HEK293 (cell line): ENCODE results near the gene BNC1.
A peak's percentile ranks its signal among the peaks of the same experiment; 100 is the strongest.

ENCODE experiments used
- GLI4 ChIP-seq: fragments of 450-650 bp; formaldehyde crosslinking; IDR thresholded peaks from 2 replicates; pipeline ENCODE4 v1.5.1; 2016; ENCODE audit warnings: missing biosample characterization, missing genetic modification characterization
- KLF10 ChIP-seq: fragments of 450-650 bp; IDR thresholded peaks from 2 replicates; pipeline ENCODE4 v1.5.1; 2018; ENCODE audit warnings: missing biosample characterization, mild to moderate bottlenecking, missing genetic modification characterization
- REST ChIP-seq: fragments of 450-650 bp; formaldehyde crosslinking; IDR thresholded peaks from 2 replicates; pipeline ENCODE4 v1.5.1; 2016; ENCODE audit warnings: missing biosample characterization, missing genetic modification characterization
- SP2 ChIP-seq: fragments of 450-650 bp; formaldehyde crosslinking; IDR thresholded peaks from 2 replicates; pipeline ENCODE4 v1.5.1; 2016; ENCODE audit warnings: missing biosample characterization, missing genetic modification characterization
- WT1 ChIP-seq: fragments of 450-650 bp; formaldehyde crosslinking; IDR thresholded peaks from 2 replicates; pipeline ENCODE4 v1.5.1; 2016; ENCODE audit warnings: missing biosample characterization, missing genetic modification characterization
- ZFP3 ChIP-seq: fragments of 450-650 bp; formaldehyde crosslinking; IDR thresholded peaks from 2 replicates; pipeline ENCODE4 v1.5.1; 2016; ENCODE audit warnings: low read depth, missing biosample characterization, missing genetic modification characterization
- ZNF133 ChIP-seq: fragments of 450-650 bp; formaldehyde crosslinking; IDR thresholded peaks from 2 replicates; pipeline ENCODE4 v1.5.1; 2016; ENCODE audit warnings: missing biosample characterization, missing genetic modification characterization
- ZNF138 ChIP-seq: fragments of 450-650 bp; formaldehyde crosslinking; IDR thresholded peaks from 2 replicates; pipeline ENCODE4 v1.5.1; 2016; ENCODE audit warnings: missing biosample characterization, missing genetic modification characterization, borderline replicate concordance
- ZNF155 ChIP-seq: fragments of 450-650 bp; formaldehyde crosslinking; IDR thresholded peaks from 2 replicates; pipeline ENCODE4 v1.5.1; 2016; ENCODE audit warnings: missing biosample characterization, missing genetic modification characterization
- ZNF2 ChIP-seq: fragments of 450-650 bp; formaldehyde crosslinking; IDR thresholded peaks from 2 replicates; pipeline ENCODE4 v1.5.1; 2016; ENCODE audit warnings: missing biosample characterization, missing genetic modification characterization
- ZNF223 ChIP-seq: fragments of 450-650 bp; formaldehyde crosslinking; IDR thresholded peaks from 2 replicates; pipeline ENCODE4 v1.5.1; 2016; ENCODE audit warnings: missing biosample characterization, missing genetic modification characterization
- ZNF280C ChIP-seq: fragments of 450-650 bp; formaldehyde crosslinking; IDR thresholded peaks from 2 replicates; pipeline ENCODE4 v1.5.1; 2016; ENCODE audit warnings: missing biosample characterization, missing genetic modification characterization
- ZNF341 ChIP-seq: fragments of 450-650 bp; formaldehyde crosslinking; IDR thresholded peaks from 2 replicates; pipeline ENCODE4; 2016; ENCODE audit warnings: low read depth, missing biosample characterization, missing genetic modification characterization
- ZNF404 ChIP-seq: fragments of 450-650 bp; formaldehyde crosslinking; IDR thresholded peaks from 2 replicates; pipeline ENCODE4 v1.5.1; 2017; ENCODE audit warnings: missing biosample characterization, missing genetic modification characterization
- ZNF548 ChIP-seq: fragments of 450-650 bp; formaldehyde crosslinking; IDR thresholded peaks from 2 replicates; pipeline ENCODE4 v1.5.1; 2016; ENCODE audit warnings: missing biosample characterization, missing genetic modification characterization
- ZNF560 ChIP-seq: fragments of 450-650 bp; formaldehyde crosslinking; IDR thresholded peaks from 2 replicates; pipeline ENCODE4 v1.5.1; 2017; ENCODE audit warnings: missing biosample characterization, missing genetic modification characterization, borderline replicate concordance
- ZNF610 ChIP-seq: fragments of 450-650 bp; formaldehyde crosslinking; IDR thresholded peaks from 2 replicates; pipeline ENCODE4 v1.5.1; 2016; ENCODE audit warnings: missing biosample characterization, missing genetic modification characterization, borderline replicate concordance
- ZNF626 ChIP-seq: fragments of 450-650 bp; sonication (Bioruptor Pico); formaldehyde crosslinking; IDR thresholded peaks from 2 replicates; pipeline ENCODE4 v1.5.1; 2018; ENCODE audit warnings: missing biosample characterization, missing genetic modification characterization, inconsistent platforms
- ZNF660 ChIP-seq: fragments of 450-650 bp; IDR thresholded peaks from 2 replicates; pipeline ENCODE4 v1.5.1; 2018; ENCODE audit warnings: missing biosample characterization, mild to moderate bottlenecking, missing genetic modification characterization
- ZNF692 ChIP-seq: fragments of 450-650 bp; formaldehyde crosslinking; IDR thresholded peaks from 2 replicates; pipeline ENCODE4 v1.5.1; 2016; ENCODE audit warnings: missing biosample characterization, missing genetic modification characterization
- ZNF701 ChIP-seq: fragments of 450-650 bp; formaldehyde crosslinking; IDR thresholded peaks from 2 replicates; pipeline ENCODE4 v1.5.1; 2016; ENCODE audit warnings: missing biosample characterization, missing genetic modification characterization
- ZNF837 ChIP-seq: fragments of 450-650 bp; formaldehyde crosslinking; IDR thresholded peaks from 2 replicates; pipeline ENCODE4 v1.5.1; 2016; ENCODE audit warnings: missing biosample characterization, missing genetic modification characterization
- ZSCAN18 ChIP-seq: fragments of 450-650 bp; formaldehyde crosslinking; IDR thresholded peaks from 2 replicates; pipeline ENCODE4 v1.5.1; 2016; ENCODE audit warnings: missing biosample characterization, missing genetic modification characterization
- TF ChIP-seq, protein P1 (sequence below): fragments of 450-650 bp; formaldehyde crosslinking; IDR thresholded peaks from 2 replicates; pipeline ENCODE4 v1.5.1; 2017; ENCODE audit warnings: missing biosample characterization, mild to moderate bottlenecking, missing genetic modification characterization, moderate library complexity
- TF ChIP-seq, protein P2 (sequence below): fragments of 450-650 bp; formaldehyde crosslinking; conservative IDR thresholded peaks from 2 replicates; pipeline ENCODE4 v1.5.1; 2016; ENCODE audit warnings: low read depth, missing biosample characterization, missing genetic modification characterization

BNC1 gene

GRCh38 chr15:83207009-83207659 lies 77.3 kb downstream of the BNC1 start (continued):
- TF ChIP-seq ZNF692 (tag by site-specific recombination) = 0 out of 2 replicates have a peak, but pooled peaks have one; percentile 17
- no peak for TF ChIP-seq ZSCAN18
- no peak for TF ChIP-seq ZNF837 (tag by site-specific recombination)
- peak; percentile 63 for TF ChIP-seq SP2 (tag by site-specific recombination)
- no peak for TF ChIP-seq ZNF404 (tag by site-specific recombination)
- no peak for TF ChIP-seq ZFP3 (tag by site-specific recombination)
- TF ChIP-seq ZNF548 = no peak
- TF ChIP-seq, protein P1, sequence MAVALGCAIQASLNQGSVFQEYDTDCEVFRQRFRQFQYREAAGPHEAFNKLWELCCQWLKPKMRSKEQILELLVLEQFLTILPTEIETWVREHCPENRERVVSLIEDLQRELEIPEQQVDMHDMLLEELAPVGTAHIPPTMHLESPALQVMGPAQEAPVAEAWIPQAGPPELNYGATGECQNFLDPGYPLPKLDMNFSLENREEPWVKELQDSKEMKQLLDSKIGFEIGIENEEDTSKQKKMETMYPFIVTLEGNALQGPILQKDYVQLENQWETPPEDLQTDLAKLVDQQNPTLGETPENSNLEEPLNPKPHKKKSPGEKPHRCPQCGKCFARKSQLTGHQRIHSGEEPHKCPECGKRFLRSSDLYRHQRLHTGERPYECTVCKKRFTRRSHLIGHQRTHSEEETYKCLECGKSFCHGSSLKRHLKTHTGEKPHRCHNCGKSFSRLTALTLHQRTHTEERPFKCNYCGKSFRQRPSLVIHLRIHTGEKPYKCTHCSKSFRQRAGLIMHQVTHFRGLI (tag by site-specific recombination) = no peak
- TF ChIP-seq ZNF701 (tag by site-specific recombination) = no peak
- no peak for TF ChIP-seq ZNF610 (tag by site-specific recombination)
- TF ChIP-seq ZNF341 (tag by site-specific recombination) = no peak
- no peak for TF ChIP-seq WT1 (tag by site-specific recombination)
- TF ChIP-seq ZNF660 (tag by site-specific recombination) = peak; percentile 74; the same call in 1 of the 2 replicates
- no peak for TF ChIP-seq ZNF560 (tag by site-specific recombination)
- TF ChIP-seq ZNF626 (tag by site-specific recombination) = no peak
- TF ChIP-seq ZNF133 = no peak; the same call in 1 of the 2 replicates
- TF ChIP-seq ZNF223 = no peak
- 0 out of 2 replicates have a peak, but pooled peaks have one; percentile 22 for TF ChIP-seq KLF10
- TF ChIP-seq REST (tag by site-specific recombination) = no peak
- TF ChIP-seq ZNF138 (tag by site-specific recombination) = no peak
- TF ChIP-seq, protein P2, sequence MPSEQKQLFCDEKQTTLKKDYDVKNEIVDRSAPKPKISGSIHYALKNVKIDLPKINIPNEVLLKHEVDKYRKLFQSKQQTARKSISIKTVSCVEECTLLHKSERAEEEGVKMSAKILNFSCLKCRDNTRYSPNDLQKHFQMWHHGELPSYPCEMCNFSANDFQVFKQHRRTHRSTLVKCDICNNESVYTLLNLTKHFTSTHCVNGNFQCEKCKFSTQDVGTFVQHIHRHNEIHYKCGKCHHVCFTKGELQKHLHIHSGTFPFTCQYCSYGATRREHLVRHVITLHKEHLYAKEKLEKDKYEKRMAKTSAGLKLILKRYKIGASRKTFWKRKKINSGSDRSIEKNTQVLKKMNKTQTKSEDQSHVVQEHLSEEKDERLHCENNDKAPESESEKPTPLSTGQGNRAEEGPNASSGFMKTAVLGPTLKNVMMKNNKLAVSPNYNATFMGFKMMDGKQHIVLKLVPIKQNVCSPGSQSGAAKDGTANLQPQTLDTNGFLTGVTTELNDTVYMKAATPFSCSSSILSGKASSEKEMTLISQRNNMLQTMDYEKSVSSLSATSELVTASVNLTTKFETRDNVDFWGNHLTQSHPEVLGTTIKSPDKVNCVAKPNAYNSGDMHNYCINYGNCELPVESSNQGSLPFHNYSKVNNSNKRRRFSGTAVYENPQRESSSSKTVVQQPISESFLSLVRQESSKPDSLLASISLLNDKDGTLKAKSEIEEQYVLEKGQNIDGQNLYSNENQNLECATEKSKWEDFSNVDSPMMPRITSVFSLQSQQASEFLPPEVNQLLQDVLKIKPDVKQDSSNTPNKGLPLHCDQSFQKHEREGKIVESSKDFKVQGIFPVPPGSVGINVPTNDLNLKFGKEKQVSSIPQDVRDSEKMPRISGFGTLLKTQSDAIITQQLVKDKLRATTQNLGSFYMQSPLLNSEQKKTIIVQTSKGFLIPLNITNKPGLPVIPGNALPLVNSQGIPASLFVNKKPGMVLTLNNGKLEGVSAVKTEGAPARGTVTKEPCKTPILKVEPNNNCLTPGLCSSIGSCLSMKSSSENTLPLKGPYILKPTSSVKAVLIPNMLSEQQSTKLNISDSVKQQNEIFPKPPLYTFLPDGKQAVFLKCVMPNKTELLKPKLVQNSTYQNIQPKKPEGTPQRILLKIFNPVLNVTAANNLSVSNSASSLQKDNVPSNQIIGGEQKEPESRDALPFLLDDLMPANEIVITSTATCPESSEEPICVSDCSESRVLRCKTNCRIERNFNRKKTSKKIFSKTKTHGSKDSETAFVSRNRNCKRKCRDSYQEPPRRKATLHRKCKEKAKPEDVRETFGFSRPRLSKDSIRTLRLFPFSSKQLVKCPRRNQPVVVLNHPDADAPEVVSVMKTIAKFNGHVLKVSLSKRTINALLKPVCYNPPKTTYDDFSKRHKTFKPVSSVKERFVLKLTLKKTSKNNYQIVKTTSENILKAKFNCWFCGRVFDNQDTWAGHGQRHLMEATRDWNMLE (tag by site-specific recombination) = no peak
- no peak for TF ChIP-seq ZNF155 (tag by site-specific recombination)
- no peak for TF ChIP-seq GLI4 (tag by site-specific recombination)
- no peak for TF ChIP-seq ZNF280C (tag by site-specific recombination)
- no peak for TF ChIP-seq ZNF2 (tag by site-specific recombination)
